K562 (cell line): Measurements from ENCODE around the gene ANO10. TPM values are rescaled to one million over a fixed set of nuclear protein-coding genes. Genes with fewer than 3 reads are reported as not detected.

Experiments
- ELF1 ChIP-seq: fragments of 200-800 bp; sonication (Bioruptor generic); IDR thresholded peaks from 2 replicates; pipeline ENCODE4 v1.6.1; 2016; ENCODE audit warnings: missing genetic modification characterization, missing compliant biosample characterization
- HDAC8 ChIP-seq: fragments of 450-650 bp; IDR thresholded peaks from 2 replicates; pipeline ENCODE4 v1.6.1; 2016; ENCODE audit warnings: mild to moderate bottlenecking, missing genetic modification characterization, moderate library complexity, missing compliant biosample characterization
- IRF9 ChIP-seq: fragments of 450-650 bp; IDR thresholded peaks from 2 replicates; pipeline ENCODE4 v1.6.1; 2016; ENCODE audit warnings: missing biosample characterization, missing genetic modification characterization
- KDM5B ChIP-seq: fragments of 200-600 bp; sonication (generic); IDR thresholded peaks from 2 replicates; pipeline ENCODE4 v1.6.1; 2012; ENCODE audit warnings: low read depth, mild to moderate bottlenecking, moderate library complexity, low read length, control low read depth, inconsistent platforms; ENCODE audit not compliant: insufficient replicate concordance
- KLF16 ChIP-seq: IDR thresholded peaks from 2 replicates; pipeline ENCODE4 v1.6.1; 2016; ENCODE audit warnings: antibody characterized with exemption
- POLR2AphosphoS2 ChIP-seq: IDR thresholded peaks from 2 replicates; pipeline ENCODE4 v1.6.1; 2012; ENCODE audit warnings: low read length, improper control_type of control experiment
- POLR3G ChIP-seq: IDR thresholded peaks from 2 replicates; pipeline ENCODE4 v1.6.1; 2011; ENCODE audit not compliant: insufficient read length, insufficient replicate concordance; ENCODE audit errors: extremely low read depth
- PTBP1 ChIP-seq: fragments of 200-400 bp; formaldehyde crosslinking; IDR thresholded peaks from 2 replicates; pipeline ENCODE4 v1.6.1; 2017; ENCODE audit warnings: low read depth, low read length
- RAD51 ChIP-seq: fragments of 450-650 bp; IDR thresholded peaks from 2 replicates; pipeline ENCODE4 v1.7.1; 2016; ENCODE audit warnings: low read depth, mild to moderate bottlenecking, borderline replicate concordance
- RBM14 ChIP-seq: fragments of 200-400 bp; formaldehyde crosslinking; IDR thresholded peaks from 2 replicates; pipeline ENCODE4 v1.6.1; 2018; ENCODE audit warnings: low read depth, mild to moderate bottlenecking, low read length, moderate library complexity, borderline replicate concordance; ENCODE audit not compliant: insufficient read depth
- REST ChIP-seq, 2 experiments: fragments of 450-650 bp; formaldehyde crosslinking in 1 of 2; IDR thresholded peaks; 2 replicates each; pipeline versions ENCODE4 v1.4.0 to v1.6.1; 2014 to 2020; ENCODE audit warnings: mild to moderate bottlenecking in 2 of 2, borderline replicate concordance in 1 of 2, low read depth in 1 of 2
- ZKSCAN1 ChIP-seq: fragments of 150-350 bp; IDR thresholded peaks from 2 replicates; pipeline ENCODE4 v1.6.1; 2016; ENCODE audit warnings: low read depth, low read length
- ZNF263 ChIP-seq: sonication (generic); formaldehyde crosslinking; IDR thresholded peaks from 2 replicates; pipeline ENCODE4 v1.8.0; 2022; ENCODE audit warnings: mild to moderate bottlenecking, missing genetic modification reagents, borderline replicate concordance
- polyA plus RNA-seq, 8 experiments: library from polyadenylated mRNA; depleted of rRNA in 4 of 8; stranded (reverse) in 5 of 8; unstranded in 3 of 8; fragments of >200 nt; fragmentation: Nextera tagmentation in 2 of 8; fragmentation: Illumina TruSeq in 1 of 8; extraction: Ambion mirVana in 2 of 8; extraction: Trizol in 1 of 8; gene quantifications; 2 replicates each; pipeline versions ENCODE4 v1.2.1 to v1.2.3, GENCODE V29; 2011 to 2014; ENCODE audit warnings: inconsistent platforms in 1 of 8, missing spikeins in 1 of 8
- total RNA-seq, 7 experiments: library from RNA; depleted of rRNA in 6 of 7; stranded (reverse); fragments of >200 nt in 6 of 7; fragmentation: Illumina TruSeq in 2 of 7; extraction: Trizol in 2 of 7; gene quantifications; 2 replicates each; pipeline versions ENCODE4 v1.2.1 to v1.2.3, GENCODE V29; 2011 to 2021; ENCODE audit warnings: low replicate concordance in 1 of 7
- TF ChIP-seq, protein P1 (sequence below): fragments of 450-650 bp; IDR thresholded peaks from 2 replicates; pipeline ENCODE4 v1.6.1; 2017; ENCODE audit warnings: antibody characterized with exemption, mild to moderate bottlenecking

Gene ANO10
- total and polyA plus RNA-seq, 9 of the 15 experiments (the other 6 are each of a cell fraction or from before 2014, with no cell fraction given) = 6.4 to 46.0 (median 32.3) TPM

DNA sequence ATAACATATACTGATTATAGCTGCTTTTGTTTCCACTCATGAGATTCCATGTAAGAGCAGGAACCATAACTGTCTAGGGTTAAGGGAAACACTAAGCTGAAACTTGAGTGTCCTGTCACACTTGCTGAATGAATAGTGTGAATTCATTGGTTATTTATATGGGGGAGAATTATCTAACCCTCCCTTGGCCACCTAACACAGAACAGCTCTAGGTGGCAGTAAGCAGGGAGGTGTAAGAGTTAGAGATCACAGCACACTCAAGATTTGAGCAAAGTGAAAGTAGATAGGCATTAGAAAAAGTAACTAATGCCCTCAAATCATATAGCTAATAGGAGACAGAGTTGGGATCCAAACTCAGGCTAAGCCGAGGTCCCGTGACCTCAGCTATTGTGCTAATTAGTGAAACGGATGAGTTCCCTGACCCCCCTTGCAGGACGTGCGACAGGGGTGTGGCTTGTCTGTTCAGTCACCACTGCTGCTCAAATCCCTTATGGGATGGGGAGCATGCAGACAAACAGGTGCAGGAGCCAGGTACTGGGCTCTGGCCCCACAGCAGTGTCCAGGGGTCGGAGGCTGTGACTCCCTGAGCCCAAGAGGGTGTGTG is 27.7 kb upstream of the ANO10 start (continued):
- TF ChIP-seq PTBP1 (no peak), ZNF263 (CRISPR knock-in tag) (no peak), REST (IDR thresholded peaks at IDR 0.05; ENCODE audit: borderline replicate concordance) (peak; percentile 14; the same call in 1 of the 2 replicates), REST (CRISPR knock-in tag; IDR thresholded peaks at IDR 0.05; ENCODE audit: low read depth) (no peak), POLR3G (no peak), RAD51 (0 out of 2 replicates have a peak, but pooled peaks have one; percentile 8), KDM5B (no peak), POLR2AphosphoS2 (no peak), ELF1 (no peak), RBM14 (no peak), HDAC8 (tag) (no peak), IRF9 (tag) (no peak), ZKSCAN1 (no peak), KLF16 (no peak)
- TF ChIP-seq, protein P1, sequence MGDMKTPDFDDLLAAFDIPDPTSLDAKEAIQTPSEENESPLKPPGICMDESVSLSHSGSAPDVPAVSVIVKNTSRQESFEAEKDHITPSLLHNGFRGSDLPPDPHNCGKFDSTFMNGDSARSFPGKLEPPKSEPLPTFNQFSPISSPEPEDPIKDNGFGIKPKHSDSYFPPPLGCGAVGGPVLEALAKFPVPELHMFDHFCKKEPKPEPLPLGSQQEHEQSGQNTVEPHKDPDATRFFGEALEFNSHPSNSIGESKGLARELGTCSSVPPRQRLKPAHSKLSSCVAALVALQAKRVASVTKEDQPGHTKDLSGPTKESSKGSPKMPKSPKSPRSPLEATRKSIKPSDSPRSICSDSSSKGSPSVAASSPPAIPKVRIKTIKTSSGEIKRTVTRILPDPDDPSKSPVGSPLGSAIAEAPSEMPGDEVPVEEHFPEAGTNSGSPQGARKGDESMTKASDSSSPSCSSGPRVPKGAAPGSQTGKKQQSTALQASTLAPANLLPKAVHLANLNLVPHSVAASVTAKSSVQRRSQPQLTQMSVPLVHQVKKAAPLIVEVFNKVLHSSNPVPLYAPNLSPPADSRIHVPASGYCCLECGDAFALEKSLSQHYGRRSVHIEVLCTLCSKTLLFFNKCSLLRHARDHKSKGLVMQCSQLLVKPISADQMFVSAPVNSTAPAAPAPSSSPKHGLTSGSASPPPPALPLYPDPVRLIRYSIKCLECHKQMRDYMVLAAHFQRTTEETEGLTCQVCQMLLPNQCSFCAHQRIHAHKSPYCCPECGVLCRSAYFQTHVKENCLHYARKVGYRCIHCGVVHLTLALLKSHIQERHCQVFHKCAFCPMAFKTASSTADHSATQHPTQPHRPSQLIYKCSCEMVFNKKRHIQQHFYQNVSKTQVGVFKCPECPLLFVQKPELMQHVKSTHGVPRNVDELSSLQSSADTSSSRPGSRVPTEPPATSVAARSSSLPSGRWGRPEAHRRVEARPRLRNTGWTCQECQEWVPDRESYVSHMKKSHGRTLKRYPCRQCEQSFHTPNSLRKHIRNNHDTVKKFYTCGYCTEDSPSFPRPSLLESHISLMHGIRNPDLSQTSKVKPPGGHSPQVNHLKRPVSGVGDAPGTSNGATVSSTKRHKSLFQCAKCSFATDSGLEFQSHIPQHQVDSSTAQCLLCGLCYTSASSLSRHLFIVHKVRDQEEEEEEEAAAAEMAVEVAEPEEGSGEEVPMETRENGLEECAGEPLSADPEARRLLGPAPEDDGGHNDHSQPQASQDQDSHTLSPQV = peak; percentile 25; the same call in 1 of the 2 replicates
